Islet precursor cell (in vitro differentiated cells): Measurements from ENCODE around the gene ZNF691.
A peak's percentile ranks its signal among the peaks of the same experiment; 100 is the strongest.
"Not testable (repeated sequence)": the region's sequence is repeated elsewhere in the genome, so short reads cannot be mapped to it uniquely, and the experiment has no call there.

Source experiments
- DNase-seq: peaks from one replicate; pipeline ENCODE4 v3.0.0-alpha.2; 2018

Gene ZNF691, protein sequence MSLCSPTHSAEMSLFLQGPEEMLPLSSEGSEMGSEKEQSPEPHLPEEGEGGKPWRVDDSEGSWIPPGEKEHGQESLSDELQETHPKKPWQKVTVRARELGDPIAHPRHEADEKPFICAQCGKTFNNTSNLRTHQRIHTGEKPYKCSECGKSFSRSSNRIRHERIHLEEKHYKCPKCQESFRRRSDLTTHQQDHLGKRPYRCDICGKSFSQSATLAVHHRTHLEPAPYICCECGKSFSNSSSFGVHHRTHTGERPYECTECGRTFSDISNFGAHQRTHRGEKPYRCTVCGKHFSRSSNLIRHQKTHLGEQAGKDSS

DNA sequence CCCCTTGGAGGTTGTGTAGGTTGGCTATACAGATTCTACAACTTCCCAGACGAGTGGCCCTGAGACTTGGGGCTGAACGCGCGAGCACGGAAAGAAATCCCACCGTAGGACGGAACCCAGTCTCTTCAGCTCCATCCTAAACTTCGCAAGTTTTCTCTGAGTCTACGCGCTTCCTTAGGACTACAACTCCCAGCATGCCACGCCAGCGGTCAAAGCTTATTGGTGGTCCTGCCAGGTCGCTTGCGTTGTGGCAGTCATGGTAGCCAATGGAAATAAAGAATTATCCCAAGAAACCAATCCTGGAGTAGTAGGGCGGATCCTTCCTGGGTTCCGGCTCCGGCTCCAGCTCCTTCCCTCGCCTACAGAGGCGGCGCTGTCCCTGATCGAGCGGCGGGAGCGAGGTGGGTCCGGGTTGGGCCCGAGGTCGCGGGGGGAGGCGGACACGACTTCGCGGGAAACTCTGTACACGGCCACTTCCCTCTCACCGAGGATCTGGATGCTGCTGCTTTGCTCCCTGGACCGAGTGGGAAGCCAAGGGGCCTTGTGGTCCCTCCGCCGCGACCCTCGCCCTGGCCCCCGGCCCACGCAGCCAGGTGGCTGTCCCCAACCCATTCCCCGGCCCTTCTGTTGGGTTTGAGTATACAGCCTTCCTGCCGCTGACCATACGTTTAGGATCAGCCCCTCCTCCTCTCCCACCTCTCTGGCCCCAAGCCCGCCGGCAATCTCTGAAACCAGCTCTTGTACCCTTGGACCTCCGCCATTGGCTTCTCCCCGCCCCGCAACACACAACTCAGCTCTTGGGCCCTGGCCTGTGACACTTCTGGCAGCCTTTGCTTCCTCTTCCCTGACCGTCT, at the start of gene ZNF691:
Gene ZNF691 (plus strand): TSS at position 357 of the 854 bp plus-strand sequence. CDS start 3,046 bp downstream, outside the sequence.
- peak; percentile 98 for DNase-seq

GRCh38 chr1:42797414-42797813, 49.0 kb upstream of the ZNF691 start:
- DNase-seq: no peak

- no peak for DNase-seq
These were observed 48.4 kb upstream of the ZNF691 start for GRCh38 chr1:42797979-42798378.

- DNase-seq: no peak
These were observed 44.5 kb upstream of the ZNF691 start for GRCh38 chr1:42801832-42802473.

GRCh38 chr1:42806171-42806570, 40.2 kb upstream of the ZNF691 start:
- no peak for DNase-seq

- DNase-seq: no peak
These were observed 39.8 kb upstream of the ZNF691 start for GRCh38 chr1:42806593-42806992.

GRCh38 chr1:42807056-42807668, 39.3 kb upstream of the ZNF691 start:
- DNase-seq: no peak

GRCh38 chr1:42814815-42815214, 31.6 kb upstream of the ZNF691 start:
- DNase-seq: not testable (repeated sequence)

DNA sequence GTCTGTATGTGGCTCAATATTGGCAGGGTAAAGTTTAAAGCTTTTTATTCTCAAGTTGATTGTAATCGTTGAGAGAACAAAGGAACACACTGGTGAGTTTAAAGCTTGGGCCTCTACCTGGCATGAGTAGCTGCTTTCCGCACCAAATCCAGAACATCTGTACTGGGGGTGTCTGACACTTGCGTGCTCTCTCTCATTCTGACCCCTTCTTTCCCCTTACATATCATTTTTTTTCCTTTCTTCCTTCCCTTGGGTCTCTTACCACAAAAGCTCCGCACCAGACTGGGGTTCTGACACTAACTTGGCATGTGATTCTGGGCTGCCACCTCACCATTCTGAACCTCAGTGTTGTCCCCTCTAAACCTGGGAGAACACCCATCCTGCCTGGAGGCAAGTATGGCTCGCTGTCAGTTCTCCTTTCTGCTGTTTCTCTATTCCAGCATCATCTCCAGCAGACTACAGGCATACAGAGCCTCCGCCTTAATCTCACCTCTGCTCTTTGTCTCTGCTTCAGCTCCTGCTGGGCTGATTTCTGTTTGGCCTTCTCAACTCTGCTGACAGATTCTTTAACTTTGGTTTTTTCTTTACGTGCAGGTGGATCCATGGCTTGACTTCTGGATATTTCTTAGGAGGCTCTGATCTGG, 30.4 kb upstream of the ZNF691 start:
- DNase-seq: no peak

DNA sequence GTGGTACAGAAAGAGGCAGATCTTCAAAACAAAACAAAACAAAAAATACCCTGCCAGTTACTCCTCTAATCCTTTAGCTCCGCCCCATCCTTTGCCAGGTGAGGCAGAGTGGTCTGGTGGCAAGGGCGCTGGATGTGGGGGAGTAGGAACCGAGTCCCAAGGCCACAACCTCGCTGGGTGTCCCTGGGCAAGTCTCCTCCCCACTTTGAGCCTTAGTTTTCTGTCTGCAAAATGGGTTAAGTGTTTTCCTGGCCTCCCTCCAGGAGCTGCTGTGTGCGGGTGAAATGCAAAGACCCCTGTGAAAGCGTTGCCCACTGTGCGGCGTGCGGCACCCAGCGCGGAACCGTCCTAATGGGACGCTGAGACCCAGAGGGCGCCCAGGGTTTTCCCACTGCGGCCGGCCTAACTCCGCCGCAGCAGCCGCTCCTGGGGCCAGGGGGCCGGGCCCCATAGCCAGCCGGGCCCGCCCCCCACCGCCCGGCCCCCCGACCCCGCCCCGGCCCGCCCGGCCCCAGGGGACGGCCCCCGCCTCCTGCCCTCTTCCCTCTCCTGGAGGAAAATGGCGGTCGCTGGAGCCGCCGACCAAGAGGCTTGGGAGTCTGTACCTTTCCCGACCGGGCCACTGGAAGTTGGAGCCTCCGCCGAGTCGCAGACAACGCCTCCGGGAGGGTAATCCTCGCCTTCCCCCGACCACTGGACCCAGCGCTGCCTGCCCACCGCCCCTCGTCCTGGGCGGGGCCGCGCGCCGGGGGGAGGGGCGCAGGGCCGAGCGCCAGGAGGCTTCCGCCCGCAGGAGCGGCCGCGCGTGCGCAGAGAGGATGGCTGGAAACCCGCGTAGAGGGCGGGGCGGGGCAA, 29.6 kb upstream of the ZNF691 start, which contains the start of the genes ERMAP and SVBP:
Gene ERMAP (plus strand): TSS at position 538 of the 855 bp plus-strand sequence. CDS start 13,327 bp downstream, outside the sequence.
Gene SVBP (minus strand): TSS at position 813 of the 855 bp plus-strand sequence. CDS start 853 bp downstream, outside the sequence.
- peak; percentile 96 for DNase-seq

DNA sequence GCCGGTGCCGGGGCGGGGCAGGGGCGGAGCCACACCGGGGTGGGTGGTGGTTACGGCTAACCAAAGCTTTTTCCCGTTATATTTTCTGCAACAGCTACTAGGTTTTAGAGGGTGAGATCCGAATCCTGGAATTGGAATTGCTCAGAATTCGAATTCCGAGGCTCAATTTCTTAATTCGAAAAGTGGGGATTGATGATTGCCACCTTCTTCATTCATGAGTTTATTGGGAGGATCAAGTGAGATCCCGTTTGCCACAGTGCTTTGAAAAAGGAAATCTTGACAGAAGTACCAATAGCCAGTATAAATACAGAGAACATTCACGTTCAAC, 29.0 kb upstream of the ZNF691 start:
- no peak for DNase-seq

DNA sequence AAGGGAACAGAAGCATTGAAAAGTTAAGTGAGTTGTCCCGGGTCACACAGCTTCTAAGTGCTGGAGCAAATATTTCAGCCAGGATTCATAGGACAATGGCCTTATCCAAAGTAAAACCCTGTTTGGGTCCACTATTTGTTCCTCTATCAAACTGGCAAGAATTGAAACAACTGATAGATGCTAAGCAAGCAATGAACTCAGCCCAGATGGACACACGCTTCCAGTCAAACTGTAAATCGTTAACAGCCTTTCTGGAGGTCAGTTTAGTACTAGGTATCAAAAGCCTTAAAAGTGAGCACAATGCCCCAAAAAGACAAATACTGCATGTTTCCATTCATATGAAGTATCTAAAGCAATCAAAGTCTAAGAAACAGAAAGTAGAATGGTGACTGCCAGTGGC, 28.4 kb upstream of the ZNF691 start:
- no peak for DNase-seq

- DNase-seq: no peak
These were observed 25.6 kb upstream of the ZNF691 start for GRCh38 chr1:42820813-42821212.

DNA sequence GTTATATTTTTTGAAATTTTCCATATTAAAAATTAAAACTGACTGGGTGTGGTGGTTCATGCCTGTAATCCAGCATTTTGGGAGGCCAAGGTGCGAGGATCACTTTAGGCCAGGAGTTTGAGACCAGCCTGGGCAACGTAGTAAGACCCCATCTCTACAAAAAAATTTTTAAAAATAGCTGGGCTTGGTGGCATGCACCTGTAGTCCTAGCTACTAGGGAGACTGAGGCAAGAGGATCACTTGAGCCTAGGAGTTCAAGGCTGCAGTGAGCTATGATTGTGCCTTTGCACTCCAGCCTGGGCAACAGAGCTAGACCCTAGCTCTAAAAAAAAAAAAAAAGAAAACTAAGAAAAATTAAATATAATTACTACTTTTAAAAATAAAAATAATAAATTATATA, 24.7 kb upstream of the ZNF691 start:
- no peak for DNase-seq

- no peak for DNase-seq
These were observed 23.5 kb upstream of the ZNF691 start for GRCh38 chr1:42822800-42823392.

GRCh38 chr1:42824481-42825035, 21.9 kb upstream of the ZNF691 start:
- no peak for DNase-seq

DNA sequence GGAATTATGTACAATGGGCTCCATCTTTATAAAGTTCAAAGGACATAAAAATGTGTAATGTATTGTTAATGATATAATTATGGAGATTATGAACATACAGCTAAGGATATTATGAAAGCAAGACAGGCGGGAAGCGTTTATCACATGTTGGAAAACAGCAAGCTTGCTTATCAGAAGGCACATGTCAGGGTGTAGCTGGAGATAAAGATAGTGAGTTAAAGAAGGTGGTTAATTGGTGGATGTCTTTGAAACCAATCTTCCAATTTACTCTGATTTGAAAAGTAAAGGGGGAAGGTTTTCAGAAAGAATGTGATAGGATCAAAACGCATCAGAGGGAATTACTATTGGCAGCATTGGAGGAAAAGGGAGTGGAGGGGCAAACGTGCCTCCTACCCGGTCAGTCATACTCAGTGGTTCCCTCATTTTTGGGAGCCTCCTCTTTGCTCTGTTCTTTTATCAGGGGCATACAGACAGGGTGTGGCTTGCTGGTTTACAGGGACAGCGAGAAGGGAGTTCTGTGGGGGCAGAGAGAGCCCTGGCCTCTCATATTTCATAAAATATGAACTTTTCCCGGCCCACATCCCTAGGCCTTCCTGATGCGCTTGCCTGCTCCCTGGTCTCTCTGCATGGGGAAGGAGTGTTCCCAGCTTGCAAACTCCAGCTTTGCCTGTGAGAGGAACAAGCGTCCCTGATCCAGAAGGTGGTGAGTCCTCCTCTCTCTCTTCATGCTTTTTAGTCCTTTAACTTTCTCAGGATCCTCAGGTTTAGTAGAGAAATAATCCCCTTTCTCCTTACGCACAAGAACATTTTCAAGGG, 21.2 kb upstream of the ZNF691 start:
- DNase-seq: no peak

DNA sequence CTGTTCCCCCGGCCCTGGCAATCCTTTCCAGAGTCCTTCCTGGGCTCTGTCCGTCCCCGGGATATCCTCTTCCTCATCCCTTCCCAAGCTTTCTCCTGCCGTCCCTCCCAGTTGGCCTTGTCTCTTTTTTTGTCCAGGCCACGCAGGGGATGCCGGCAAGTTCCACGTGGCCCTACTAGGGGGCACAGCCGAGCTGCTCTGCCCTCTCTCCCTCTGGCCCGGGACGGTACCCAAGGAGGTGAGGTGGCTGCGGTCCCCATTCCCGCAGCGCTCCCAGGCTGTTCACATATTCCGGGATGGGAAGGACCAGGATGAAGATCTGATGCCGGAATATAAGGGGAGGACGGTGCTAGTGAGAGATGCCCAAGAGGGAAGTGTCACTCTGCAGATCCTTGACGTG, 15.8 kb upstream of the ZNF691 start:
- DNase-seq: no peak

- DNase-seq: no peak
These were observed 15.1 kb upstream of the ZNF691 start for GRCh38 chr1:42831273-42831672.
